GM19023 (cell line): ENCODE measurements around the gene CLHC1.

ENCODE experiments used
- ATAC-seq: cut with Tn5 transposase; IDR thresholded peaks from one replicate; pipeline ENCODE4 v1.9.1; 2021; ENCODE audit warnings: mild to moderate bottlenecking, moderate library complexity; ENCODE audit not compliant: unreplicated experiment

CLHC1 gene

DNA sequence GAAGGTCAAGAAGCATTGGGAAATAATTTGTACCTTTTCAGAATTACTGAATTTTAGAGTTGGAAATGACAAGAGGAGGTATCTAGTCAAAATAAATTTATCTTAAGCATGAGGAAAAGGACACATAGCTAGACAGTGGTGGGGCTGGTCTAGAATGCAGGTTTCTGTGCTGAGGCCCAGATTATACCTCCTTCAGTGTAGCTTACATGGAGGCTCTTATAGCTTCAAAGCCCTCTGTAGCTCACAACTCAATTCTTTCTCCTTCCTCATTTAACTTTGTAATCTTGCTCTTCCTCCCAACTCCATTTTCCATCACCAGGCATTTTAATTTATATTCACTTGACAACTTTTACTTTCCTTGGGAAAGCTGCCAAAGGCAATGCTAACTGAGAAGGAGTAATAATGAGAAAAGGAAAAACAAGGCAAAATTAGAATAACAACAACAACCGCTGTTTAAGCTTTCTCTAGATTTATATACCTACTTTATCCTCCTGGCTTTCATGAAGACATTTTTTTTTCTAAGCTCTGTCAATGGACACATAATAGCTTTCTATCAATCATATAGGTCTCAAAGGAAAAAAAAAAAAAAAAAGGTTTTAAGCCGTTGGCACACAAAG lies 58.5 kb downstream of the CLHC1 start:
- no peak for ATAC-seq

DNA sequence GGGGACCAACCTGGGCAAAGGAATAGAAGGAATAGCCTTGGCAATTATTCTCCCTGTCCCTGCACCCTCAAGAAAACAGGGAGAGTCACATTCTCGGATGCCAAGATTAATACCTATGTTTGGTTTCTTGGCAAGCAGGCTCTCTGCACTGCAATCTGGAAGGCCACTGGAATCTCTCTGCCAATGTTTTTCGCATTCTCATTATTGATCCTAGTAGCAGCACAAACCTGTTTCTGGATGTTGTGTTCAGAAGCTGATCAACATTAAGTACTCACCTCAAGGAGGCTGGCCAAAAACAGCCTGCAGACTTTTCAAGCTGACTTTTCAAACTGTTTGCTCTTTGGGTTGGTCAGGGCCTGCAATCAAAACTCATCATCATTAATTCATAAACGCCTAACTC lies 62.2 kb downstream of the CLHC1 start:
- ATAC-seq = no peak

DNA sequence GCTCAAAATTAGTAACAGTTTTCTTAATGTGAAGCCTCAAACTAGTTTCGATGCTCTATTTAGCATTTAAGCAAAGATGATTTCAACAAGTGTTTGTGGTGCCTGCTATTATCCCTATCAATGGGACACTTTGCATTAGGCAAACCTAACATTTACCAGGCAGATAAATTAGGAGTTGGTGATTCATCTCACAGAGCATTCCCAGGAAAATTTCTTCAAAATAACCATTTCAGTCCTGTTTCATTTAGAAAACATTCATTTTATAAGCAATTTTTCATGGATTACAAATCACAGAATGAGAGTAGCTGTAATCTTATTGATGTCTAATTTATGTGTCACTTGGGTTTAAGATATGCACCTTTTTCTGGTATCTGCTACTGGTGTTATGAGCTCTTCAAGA lies 62.7 kb downstream of the CLHC1 start:
- no peak for ATAC-seq

GRCh38 chr2:55168221-55169154 lies 63.6 kb downstream of the CLHC1 start:
- no peak for ATAC-seq

DNA sequence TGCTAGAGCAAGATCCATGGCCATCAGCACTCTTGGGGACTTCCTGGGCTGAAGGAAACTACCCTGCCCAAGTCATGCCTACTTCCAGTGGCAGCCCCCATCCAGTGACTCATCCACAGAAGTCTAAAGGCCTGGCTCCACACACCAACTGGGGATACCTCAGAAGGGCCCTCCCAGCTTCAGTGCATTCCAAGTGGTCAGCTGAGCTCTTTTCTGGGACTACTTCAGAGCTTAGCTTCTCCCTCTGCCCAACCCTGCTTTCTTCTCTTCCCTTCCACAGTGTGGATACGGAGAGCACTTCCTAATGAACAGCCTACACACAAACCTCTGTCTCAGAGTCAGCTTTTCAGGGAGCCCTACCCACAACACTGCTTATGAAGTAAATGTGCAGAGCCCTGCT lies 66.5 kb downstream of the CLHC1 start:
- no peak for ATAC-seq

- ATAC-seq = no peak
Observed at GRCh38 chr2:55164534-55165480, 67.3 kb downstream of the CLHC1 start.

GRCh38 chr2:55163941-55164390 lies 68.1 kb downstream of the CLHC1 start:
- ATAC-seq = no peak

- ATAC-seq = no peak
Observed at GRCh38 chr2:55163274-55163721, 68.8 kb downstream of the CLHC1 start.

GRCh38 chr2:55162284-55163006 lies 69.6 kb downstream of the CLHC1 start:
- ATAC-seq = no peak

GRCh38 chr2:55161295-55162210 lies 70.5 kb downstream of the CLHC1 start:
- ATAC-seq = no peak

GRCh38 chr2:55160422-55160821 lies 71.7 kb downstream of the CLHC1 start:
- ATAC-seq = no peak

DNA sequence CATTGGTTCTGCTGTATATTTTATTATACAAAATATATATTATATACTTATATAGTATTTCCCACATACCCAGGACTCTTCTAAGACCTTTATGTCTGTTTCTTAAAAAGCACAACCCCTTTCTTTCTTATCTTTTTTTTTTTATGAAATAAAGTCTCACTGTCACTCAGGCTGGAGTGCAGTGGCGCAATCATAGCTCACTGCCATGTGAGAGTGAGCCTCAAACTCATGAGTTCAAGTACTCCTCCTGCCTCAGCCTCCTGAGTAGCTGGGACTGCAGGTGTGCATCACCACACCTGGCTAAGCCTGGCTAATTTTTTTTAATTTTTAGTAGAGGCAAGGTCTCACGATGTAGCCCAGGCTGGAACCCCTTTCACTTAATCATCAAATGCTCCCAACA lies 72.3 kb downstream of the CLHC1 start:
- no peak for ATAC-seq

- ATAC-seq = peak; percentile 67
Observed at GRCh38 chr2:55159037-55159651, 72.9 kb downstream of the CLHC1 start.

GRCh38 chr2:55158111-55158814 lies 73.8 kb downstream of the CLHC1 start:
- no peak for ATAC-seq

- ATAC-seq = no peak
Observed at GRCh38 chr2:55157474-55157884, 74.6 kb downstream of the CLHC1 start.

DNA sequence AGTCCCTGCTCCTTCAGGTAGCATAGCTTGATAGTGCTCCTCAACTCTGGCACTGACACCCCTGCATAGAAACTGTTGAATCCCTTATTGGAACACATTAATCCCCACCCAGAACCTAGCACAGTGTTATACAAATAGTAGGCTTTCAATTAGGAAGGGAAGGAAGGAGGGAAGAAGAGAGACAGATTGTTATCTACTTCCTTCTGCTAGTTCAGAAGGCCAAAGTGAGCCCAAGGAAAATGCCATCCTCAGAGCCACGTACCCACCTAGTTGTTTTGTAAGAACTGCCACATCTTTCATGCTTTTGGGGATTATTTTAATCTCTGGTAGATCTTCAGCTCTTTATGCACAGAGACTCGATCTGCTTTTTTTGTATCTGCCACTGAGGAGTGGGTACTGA lies 75.1 kb downstream of the CLHC1 start:
- ATAC-seq = no peak

GRCh38 chr2:55156326-55156725 lies 75.8 kb downstream of the CLHC1 start:
- no peak for ATAC-seq

DNA sequence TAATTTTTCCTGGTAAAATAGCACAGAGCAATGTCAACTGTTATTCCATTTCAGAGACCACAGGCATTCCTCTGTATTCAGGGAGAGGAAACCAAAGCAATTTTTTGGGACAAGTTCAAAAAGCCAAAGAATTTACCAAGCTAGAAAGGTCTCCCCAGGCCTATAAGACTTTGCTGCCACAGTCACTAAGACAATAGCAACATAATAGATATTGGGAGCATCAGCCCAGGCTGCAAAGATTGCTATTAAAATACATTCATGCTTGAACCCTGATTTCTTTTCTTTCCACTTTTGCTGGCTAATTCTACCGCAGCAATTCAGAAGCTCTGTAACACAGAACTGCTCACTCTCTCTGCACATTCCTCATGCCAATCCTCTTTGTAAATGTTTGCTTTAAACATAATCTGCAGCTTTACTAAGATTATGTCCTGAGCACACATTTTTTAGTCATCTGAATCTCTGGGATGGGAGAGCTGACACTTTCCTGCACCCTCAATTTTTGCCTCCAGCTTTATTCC lies 76.3 kb downstream of the CLHC1 start:
- no peak for ATAC-seq
